ENCODE measurements around the gene DNAJB1.

DNAJB1 gene

GRCh38 chr19:14496029-14496833 is 22.0 kb downstream of the DNAJB1 start, which contains the start of gene GIPC1:
Gene GIPC1 (minus strand): TSS chr19:14496127. CDS start chr19:14482976, 13,151 bp downstream.
- peak; percentile 100 for DNase-seq (ENCODE audit: low spot score)

GRCh38 chr19:14495672-14496028 is 22.5 kb downstream of the DNAJB1 start:
- DNase-seq (ENCODE audit: low spot score): no peak

GRCh38 chr19:14494910-14495671 is 23.1 kb downstream of the DNAJB1 start:
- peak; percentile 55 for DNase-seq (ENCODE audit: low spot score)

DNA sequence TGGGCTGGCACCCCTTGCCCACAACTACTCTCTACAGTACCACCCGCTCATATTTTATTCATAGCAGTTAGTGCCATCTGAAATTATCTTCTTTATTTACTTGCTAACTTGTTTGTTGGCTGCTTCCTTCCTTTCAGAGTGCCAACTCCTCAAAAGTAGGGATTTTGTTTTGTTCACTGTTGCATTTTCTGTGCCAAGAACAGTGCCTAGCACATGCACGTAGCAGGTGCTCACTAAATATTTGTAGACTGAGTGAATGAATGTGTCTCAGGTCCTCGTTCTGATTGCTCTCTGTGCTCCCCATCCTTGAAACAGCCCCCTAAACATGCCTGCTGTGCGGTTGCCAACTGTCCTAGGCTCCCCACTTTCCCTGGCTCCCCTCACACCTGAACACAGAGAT is 23.8 kb downstream of the DNAJB1 start:
- no peak for DNase-seq (ENCODE audit: low spot score)

- no peak for DNase-seq (ENCODE audit: low spot score)
Observed at GRCh38 chr19:14492756-14493337, 25.4 kb downstream of the DNAJB1 start.

DNA sequence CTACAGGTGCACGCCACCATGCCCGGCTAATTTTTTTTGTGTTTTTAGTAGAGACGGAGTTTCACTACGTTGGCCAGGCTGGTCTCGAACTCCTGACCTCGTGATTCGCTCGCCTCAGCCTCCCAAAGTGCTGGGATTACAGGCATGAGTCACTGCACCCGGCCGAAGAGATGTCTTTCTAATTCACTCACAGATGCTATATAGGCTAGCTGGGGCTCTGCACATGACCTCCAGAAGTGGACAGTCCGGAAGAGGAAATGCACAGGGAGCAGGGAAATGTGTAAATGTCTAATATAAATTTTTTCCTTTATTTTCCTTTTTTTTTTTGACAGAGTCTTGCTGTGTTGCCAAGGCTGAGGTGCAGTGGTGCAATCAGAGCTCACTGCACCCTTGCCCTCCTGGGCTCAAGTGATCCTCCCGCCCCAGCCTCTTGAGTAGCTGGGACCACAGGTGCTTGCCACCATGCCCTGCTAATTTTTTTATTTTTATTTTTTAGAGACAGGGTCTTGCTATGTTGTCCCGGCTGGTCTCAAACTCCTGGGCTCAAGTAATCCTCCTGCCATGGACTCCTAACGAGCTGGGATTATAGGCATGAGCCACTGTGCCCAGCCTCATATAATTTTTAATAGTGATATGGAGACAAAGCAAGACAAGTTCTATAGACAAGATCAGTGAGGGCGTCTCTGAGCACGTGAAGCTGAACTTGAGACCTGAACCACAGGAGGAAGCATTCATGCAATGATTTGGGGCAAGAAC is 30.6 kb downstream of the DNAJB1 start:
- DNase-seq (ENCODE audit: low spot score): no peak

GRCh38 chr19:14482172-14482941 is 35.8 kb downstream of the DNAJB1 start:
- DNase-seq (ENCODE audit: low spot score): no peak

DNA sequence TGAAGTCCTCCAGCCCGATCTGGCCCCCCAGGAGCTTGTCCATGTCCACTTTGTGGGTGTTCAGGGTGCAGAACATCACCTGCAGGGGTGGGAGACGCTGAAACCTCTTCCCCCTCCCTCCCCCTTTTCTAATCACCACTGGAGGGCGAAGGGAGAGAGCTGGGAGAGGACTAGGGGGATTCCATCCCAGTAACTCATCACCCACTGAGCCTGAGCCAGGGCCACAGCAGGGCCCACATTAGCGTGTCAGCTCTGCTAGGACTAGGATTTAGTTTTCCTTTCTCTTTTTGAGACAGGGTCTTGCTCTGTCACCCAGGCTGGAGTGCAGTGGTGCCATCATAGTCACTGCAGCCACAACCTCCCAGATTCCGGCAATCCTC is 37.5 kb downstream of the DNAJB1 start:
- peak; percentile 67 for DNase-seq (ENCODE audit: low spot score)

DNA sequence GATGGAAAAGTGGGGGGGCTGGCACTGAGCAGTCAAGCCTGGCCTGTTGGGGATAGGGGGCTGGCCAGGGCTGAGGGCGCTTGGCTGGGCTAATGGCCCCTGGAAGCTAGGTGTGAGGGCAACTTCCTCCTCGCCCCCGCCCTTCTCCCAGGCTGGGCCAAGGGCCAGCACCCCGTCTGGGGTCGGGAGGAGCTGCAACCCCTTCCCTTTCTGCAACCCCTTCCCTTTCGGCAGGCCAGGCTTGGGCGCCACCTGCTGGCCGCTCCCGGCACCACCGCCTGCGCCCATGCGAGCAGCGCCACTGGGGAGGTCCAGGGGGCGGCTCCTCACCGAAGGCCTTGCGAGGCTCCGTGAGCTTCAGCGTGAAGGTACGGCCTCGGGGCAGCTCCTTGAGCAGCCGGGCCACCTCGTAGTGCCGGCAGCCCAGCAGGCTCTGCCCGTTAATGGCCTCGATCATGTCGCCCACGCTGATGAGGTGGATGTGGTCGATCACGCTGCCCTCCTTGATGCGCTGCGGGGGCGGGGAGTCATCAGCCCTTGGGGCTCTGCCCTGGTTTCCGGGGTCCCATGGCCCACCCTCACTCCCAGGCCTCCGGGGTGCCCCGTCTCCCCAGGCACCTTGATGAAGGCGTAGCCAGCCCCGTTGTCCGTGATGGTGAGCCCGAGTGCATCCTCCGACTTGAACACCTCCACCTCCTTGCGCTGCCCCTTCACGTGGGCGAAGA is 38.1 kb downstream of the DNAJB1 start:
- DNase-seq (ENCODE audit: low spot score): peak; percentile 52

GRCh38 chr19:14479309-14479974 is 38.8 kb downstream of the DNAJB1 start:
- DNase-seq (ENCODE audit: low spot score): no peak

- no peak for DNase-seq (ENCODE audit: low spot score)
Observed at GRCh38 chr19:14478113-14478545, 40.1 kb downstream of the DNAJB1 start.

DNA sequence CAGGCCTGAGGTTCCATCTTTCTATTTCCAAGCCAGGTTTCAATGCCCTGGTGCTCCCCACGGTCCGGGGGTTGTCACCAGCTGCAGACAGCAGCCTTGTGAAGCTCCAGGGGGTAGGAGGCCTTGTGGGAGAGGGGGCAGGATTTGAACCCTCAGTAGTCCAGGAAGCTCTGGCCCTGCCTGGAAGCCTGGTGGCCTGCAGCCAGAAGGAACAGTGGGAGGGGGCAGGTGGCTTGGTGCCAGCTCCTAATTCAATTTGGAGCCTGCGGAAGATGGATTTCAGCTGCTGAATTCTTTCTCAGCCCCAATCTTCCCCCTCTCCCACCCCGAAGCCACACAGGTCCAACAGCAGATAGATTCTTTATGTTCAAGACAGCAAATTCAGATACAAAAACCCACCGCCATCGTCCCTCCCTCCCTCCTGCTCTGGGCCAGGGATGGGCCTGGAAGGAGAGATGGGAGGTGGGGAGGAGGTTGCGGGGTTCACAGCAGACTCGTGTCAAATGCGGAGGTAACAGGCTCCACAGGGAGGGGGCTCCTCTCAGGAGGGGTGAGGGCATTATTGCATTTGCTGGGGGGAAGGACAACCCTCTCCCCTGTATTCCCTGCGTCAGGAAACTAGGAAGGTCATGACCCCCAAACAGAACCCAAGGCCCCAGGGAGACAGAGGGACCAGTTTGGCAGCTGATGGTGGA is 40.6 kb downstream of the DNAJB1 start:
- no peak for DNase-seq (ENCODE audit: low spot score)

- peak; percentile 79 for DNase-seq (ENCODE audit: low spot score)
Observed at GRCh38 chr19:14476673-14477401, 41.4 kb downstream of the DNAJB1 start.

- DNase-seq (ENCODE audit: low spot score): no peak
Observed at GRCh38 chr19:14476327-14476672, 41.9 kb downstream of the DNAJB1 start.

DNA sequence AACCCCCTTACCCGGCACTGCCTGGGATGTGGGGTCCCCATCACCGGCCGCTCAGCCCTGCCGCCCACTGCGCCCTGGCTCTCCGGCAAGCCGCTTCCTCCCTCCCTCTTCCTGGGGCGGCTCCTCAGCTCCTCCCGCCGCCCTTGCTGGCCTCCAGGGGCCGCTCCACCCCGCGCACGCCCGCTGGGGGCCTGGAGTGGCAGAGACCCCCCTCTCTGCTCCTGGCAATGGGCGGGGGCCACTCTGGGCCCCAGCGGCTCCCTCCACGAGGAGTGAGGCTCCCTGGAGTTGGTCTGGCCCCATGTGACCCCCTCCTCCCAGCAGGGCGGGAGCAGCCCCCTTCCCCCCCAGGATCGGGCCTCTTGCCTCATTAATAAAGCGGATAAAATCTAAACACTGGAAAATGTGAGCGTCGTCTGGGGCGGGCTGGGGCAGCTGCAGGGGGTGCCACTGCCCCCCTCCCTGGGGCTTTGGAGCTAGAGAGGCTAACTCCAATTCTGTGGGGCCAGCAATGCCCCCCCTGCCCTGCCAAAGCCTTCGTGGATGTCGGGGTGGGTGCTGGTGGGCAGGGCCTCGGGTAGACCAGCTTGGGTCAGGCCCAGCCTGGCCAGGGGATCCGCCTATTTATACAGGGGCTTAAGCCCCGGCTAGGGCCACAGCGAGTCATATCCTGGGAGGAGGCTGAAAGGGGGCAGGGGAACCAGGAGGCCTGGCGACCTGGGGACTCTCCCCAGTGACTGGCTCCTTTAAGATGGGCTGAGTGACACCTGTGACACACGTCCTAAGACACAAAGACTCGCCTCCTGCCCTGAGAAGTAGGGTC is 42.7 kb downstream of the DNAJB1 start, which contains the start of gene PTGER1:
PTGER1 (minus strand) TSS at position 104 of the 823 bp plus-strand sequence. CDS start 1,034 bp downstream, outside the sequence.
- peak; percentile 82 for DNase-seq (ENCODE audit: low spot score)

DNA sequence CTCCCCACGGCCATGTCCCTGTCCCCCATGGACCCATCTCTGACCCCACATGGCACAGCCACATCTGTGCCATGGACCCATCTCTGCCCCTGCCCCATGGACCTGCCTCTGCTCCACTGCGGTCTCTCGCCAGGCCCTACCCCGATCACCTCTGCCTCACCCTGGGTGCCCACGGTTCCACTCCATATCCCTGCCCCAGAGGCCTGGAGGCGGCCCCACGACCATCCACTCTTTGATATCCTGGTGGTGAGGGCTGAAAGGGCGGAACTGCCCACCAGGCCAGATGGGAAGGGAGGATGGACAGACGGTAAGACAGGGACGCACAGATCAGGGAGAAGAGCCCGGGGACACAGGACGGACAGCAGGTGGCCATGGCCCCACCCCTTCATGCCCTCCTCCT is 43.4 kb downstream of the DNAJB1 start:
- no peak for DNase-seq (ENCODE audit: low spot score)

GRCh38 chr19:14473978-14474578 is 44.1 kb downstream of the DNAJB1 start:
- DNase-seq (ENCODE audit: low spot score): peak; percentile 39
